ENCODE data around the gene RACGAP1. TPM values are rescaled to one million over a fixed set of nuclear protein-coding genes. Genes with fewer than 3 reads are reported as not detected.

RACGAP1 gene
- total and polyA plus RNA-seq, 2 of the 4 experiments (the other 2 are of a cell fraction), result 37.9 to 110 TPM

- H2AK5ac ChIP-seq (ENCODE audit: low read depth, low read length), result peak overlapping the region; percentile 35; the same call in 1 of the 2 replicates
- H3K56ac ChIP-seq (ENCODE audit: extremely low read depth, insufficient read depth, low read length), result no peak overlapping the region
- H4K20me1 ChIP-seq (ENCODE audit: insufficient read depth, low read length), result peaks cover 4% of the 10 kb centered on the region; the same call in 1 of the 2 replicates
- peaks cover 42 to 51% of the 10 kb centered on the region in 2 experiments for H3K79me1 ChIP-seq (ENCODE audit: low read depth in 1 of 2, low read length in 2 of 2)
- 0 out of 2 replicates have a peak overlapping the region, but pooled peaks have one; percentile 27 for H3K4ac ChIP-seq (ENCODE audit: low read depth, low read length)
- no peak overlapping the region for H2AFZ ChIP-seq (replicated peaks; ENCODE audit: low read length, poor library complexity)
- H2BK5ac ChIP-seq (ENCODE audit: low read depth, low read length, poor library complexity, severe bottlenecking), result no peak overlapping the region
- H2BK20ac ChIP-seq (ENCODE audit: low read depth, low read length), result no peak overlapping the region
- peak overlapping the region; percentile 32; the same call in 1 of the 2 replicates for H3K14ac ChIP-seq (replicated peaks; ENCODE audit: low read depth, low read length)
- H3K9me1 ChIP-seq (ENCODE audit: insufficient read depth, low read length), result peaks cover 3% of the 10 kb centered on the region
- dilution Hi-C loops (cut with HindIII; ENCODE audit: low sequenced_read_pairs, unreplicated experiment) (no loop called here), in situ Hi-C loops (cut with MboI; ENCODE audit: low sequenced_read_pairs) (no loop called here), intact Hi-C loops (cut with micrococcal nuclease) (no loop called here)
- H3K23ac ChIP-seq (ENCODE audit: low read depth, low read length), result peak overlapping the region; percentile 49; the same call in 1 of the 2 replicates
- no peak overlapping the region for H2AK9ac ChIP-seq (replicated peaks; ENCODE audit: low read depth, low read length, poor library complexity)
- ATAC-seq (ENCODE audit: low read depth) (no peak), DNase-seq (no peak)
- H3K27me3 ChIP-seq (ENCODE audit: control insufficient read depth, insufficient read depth, low read length), result no peaks in the 10 kb centered on the region
- no peak overlapping the region for H3K4me2 ChIP-seq (ENCODE audit: low read depth, low read length)
- TF ChIP-seq MAZ (IDR thresholded peaks at IDR 0.05; ENCODE audit: borderline replicate concordance, low read depth, low read length) (no peak), CTCF (conservative IDR thresholded peaks at IDR 0.05; ENCODE audit: low read depth, low read length) (no peak), MXI1 (IDR thresholded peaks at IDR 0.05; ENCODE audit: borderline replicate concordance, low read depth, low read length) (no peak), RCOR1 (IDR thresholded peaks at IDR 0.05; ENCODE audit: insufficient replicate concordance, low read length) (no peak), NFE2L2 (IDR thresholded peaks at IDR 0.05; ENCODE audit: low read depth, low read length) (no peak), CEBPB (IDR thresholded peaks at IDR 0.05; ENCODE audit: low read depth, low read length) (no peak), POLR2A (IDR thresholded peaks at IDR 0.05; ENCODE audit: low read depth, low read length) (no peak), FOS (IDR thresholded peaks at IDR 0.05; ENCODE audit: low read depth, low read length) (no peak), USF2 (IDR thresholded peaks at IDR 0.05; ENCODE audit: low read depth, low read length) (no peak)
- H2BK15ac ChIP-seq (ENCODE audit: low read depth, low read length), result no peak overlapping the region
- H4K91ac ChIP-seq (ENCODE audit: insufficient read depth, low read depth, low read length), result no peak overlapping the region
- H4K5ac ChIP-seq (ENCODE audit: low read depth, low read length), result no peak overlapping the region
- H3K9ac ChIP-seq (ENCODE audit: low read depth, low read length), result no peak overlapping the region
- no peak overlapping the region for H3K4me3 ChIP-seq (ENCODE audit: insufficient read depth, low read depth, low read length)
- BruUV-seq (replicated peaks), result no TSS peak
- H3K36me3 ChIP-seq (ENCODE audit: control insufficient read depth, insufficient read depth, low read length), result no peaks in the 10 kb centered on the region; the same call in 1 of the 2 replicates
- H3K9me3 ChIP-seq (ENCODE audit: control insufficient read depth, insufficient read depth, low read length), result no peaks in the 10 kb centered on the region
- ChIA-PET POLR2A (ENCODE audit: unreplicated experiment) (no interaction called here), CTCF (interaction anchor here (0.8 to 2.1 kb wide), 3 partner anchors 39 to 61 kb away, joined by 3 to 7 read pairs (median 3); no protein-coding TSS in a partner anchor)
- H2BK120ac ChIP-seq (ENCODE audit: low read depth, low read length), result no peak overlapping the region
- no peak overlapping the region for H4K8ac ChIP-seq (ENCODE audit: low read depth in 2 of 2, low read length in 2 of 2)
- peaks cover 5% of the 10 kb centered on the region for H3K4me1 ChIP-seq (ENCODE audit: control insufficient read depth, insufficient read depth, low read length)
- no peak overlapping the region for H3K27ac ChIP-seq (ENCODE audit: insufficient read depth, low read length)
- H3K18ac ChIP-seq (ENCODE audit: low read depth, low read length), result no peak overlapping the region
- 94% methylated on average over 4 of the region's 7 CpGs; no CpG with 5 or more reads in 1 of the 2 experiments for WGBS, 2 experiments (ENCODE audit: extremely low coverage in 2 of 2, insufficient read length in 1 of 2)
Observed at GRCh38 chr12:50006280-50006679, 19.0 kb downstream of the RACGAP1 start.

Measured in IMR-90 (cell line).